Thyroid gland (tissue), 4 donors: Measurements from ENCODE around the gene TUBGCP3. TPM values are rescaled to one million over a fixed set of nuclear protein-coding genes. Genes with fewer than 3 reads are reported as not detected.
"Not testable (repeated sequence)": the region's sequence is repeated elsewhere in the genome, so short reads cannot be mapped to it uniquely, and the experiment has no call there.

Source experiments
- DNase-seq, 2 donors: peaks; one replicate each; pipeline ENCODE4 v3.0.0-alpha.2; 2019
- H3K27ac ChIP-seq, 3 donors: fragments of 200-600 bp; sonication (generic); 1 replicate in 2 of 3; 2 replicates in 1 of 3; pipeline ENCODE4 v1.5.1; 2016 to 2019; ENCODE audit warnings: mild to moderate bottlenecking in 1 of 3, moderate library complexity in 1 of 3
- H3K27me3 ChIP-seq: fragments of 200-600 bp; sonication (generic); one replicate; pipeline ENCODE4 v1.5.1; 2019
- H3K36me3 ChIP-seq, 2 donors: fragments of 200-600 bp; sonication (generic); one replicate each; pipeline ENCODE4 v1.5.1; 2016 to 2019
- H3K4me1 ChIP-seq, 2 donors: fragments of 200-600 bp; sonication (generic); one replicate each; pipeline ENCODE4 v1.5.1; 2017 to 2019
- H3K4me3 ChIP-seq, 3 donors: fragments of 200-600 bp; sonication (generic); replicated peaks in 1 of 3; 1 replicate in 2 of 3; 2 replicates in 1 of 3; pipeline ENCODE4 v1.5.1; 2016; ENCODE audit warnings: mild to moderate bottlenecking in 1 of 3
- H3K9me3 ChIP-seq: fragments of 200-600 bp; sonication (generic); one replicate; pipeline ENCODE4 v1.5.1; 2017
- POLR2A ChIP-seq, 2 donors: fragments of 450-650 bp; IDR thresholded peaks; one replicate each; pipeline ENCODE4 v1.6.1; 2017; ENCODE audit warnings: antibody characterized with exemption in 2 of 2, mild to moderate bottlenecking in 2 of 2, moderate library complexity in 1 of 2
- WGBS, 2 donors: methylation state at CpG; one replicate each; pipeline ENCODE4 v1.1.5; 2017; 5-methylcytosine and 5-hydroxymethylcytosine counted together
- intact Hi-C: fragments of 100-400 bp; cut with DNase I; formaldehyde crosslinking; loops from one replicate; pipeline ENCODE4 v1.15.1; 2023
- total RNA-seq, 4 donors: library from RNA; depleted of rRNA; stranded (reverse); fragments of >200 nt; gene quantifications; one replicate each; pipeline ENCODE4 v1.2.3, GENCODE V29; 2016
- TF ChIP-seq, protein P1 (sequence below), 6 experiments: fragments of 200-600 bp in 3 of 6; fragments of 450-650 bp in 3 of 6; sonication (generic) in 3 of 6; IDR thresholded peaks; one replicate each; pipeline ENCODE4 v1.5.1; 2016 to 2019; ENCODE audit warnings: antibody characterized with exemption in 6 of 6, mild to moderate bottlenecking in 2 of 6, inconsistent platforms in 1 of 6, moderate library complexity in 1 of 6

Gene TUBGCP3
- total RNA-seq, 4 donors from 2014 or later: 27.4 to 49.1 (median 36.0) TPM

DNA sequence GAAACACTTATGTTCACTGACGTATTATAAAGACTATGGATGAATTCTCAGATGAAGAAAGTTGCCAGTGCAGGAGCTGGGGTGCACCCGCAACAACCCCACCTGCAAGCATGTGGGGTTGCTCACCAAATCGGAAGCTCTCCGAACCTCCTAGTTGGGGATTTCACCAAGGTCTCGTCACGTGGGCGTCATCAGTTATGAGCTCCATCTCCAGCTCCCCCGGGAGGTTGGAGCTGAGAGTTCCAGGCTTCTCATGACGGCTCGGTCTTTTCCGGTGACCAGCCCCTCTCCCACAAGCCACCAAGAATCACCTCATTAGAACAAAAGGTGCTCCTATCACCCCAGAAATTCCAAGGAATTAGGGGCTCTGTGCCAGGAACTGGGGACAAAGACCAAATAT lies 46.1 kb upstream of the TUBGCP3 start:
- 83 to 95% methylated on average over 9 to 11 of the region's 11 CpGs for WGBS, 2 donors
- no peaks in the 10 kb centered on the region for H3K27me3 ChIP-seq
- TF ChIP-seq, protein P1, sequence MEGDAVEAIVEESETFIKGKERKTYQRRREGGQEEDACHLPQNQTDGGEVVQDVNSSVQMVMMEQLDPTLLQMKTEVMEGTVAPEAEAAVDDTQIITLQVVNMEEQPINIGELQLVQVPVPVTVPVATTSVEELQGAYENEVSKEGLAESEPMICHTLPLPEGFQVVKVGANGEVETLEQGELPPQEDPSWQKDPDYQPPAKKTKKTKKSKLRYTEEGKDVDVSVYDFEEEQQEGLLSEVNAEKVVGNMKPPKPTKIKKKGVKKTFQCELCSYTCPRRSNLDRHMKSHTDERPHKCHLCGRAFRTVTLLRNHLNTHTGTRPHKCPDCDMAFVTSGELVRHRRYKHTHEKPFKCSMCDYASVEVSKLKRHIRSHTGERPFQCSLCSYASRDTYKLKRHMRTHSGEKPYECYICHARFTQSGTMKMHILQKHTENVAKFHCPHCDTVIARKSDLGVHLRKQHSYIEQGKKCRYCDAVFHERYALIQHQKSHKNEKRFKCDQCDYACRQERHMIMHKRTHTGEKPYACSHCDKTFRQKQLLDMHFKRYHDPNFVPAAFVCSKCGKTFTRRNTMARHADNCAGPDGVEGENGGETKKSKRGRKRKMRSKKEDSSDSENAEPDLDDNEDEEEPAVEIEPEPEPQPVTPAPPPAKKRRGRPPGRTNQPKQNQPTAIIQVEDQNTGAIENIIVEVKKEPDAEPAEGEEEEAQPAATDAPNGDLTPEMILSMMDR (IDR thresholded peaks at IDR 0.05): no peak
- TF ChIP-seq POLR2A (IDR thresholded peaks at IDR 0.05): no peak
- no peaks in the 10 kb centered on the region for H3K4me1 ChIP-seq
- no peaks in the 10 kb centered on the region for H3K36me3 ChIP-seq
- H3K4me3 ChIP-seq: no peak overlapping the region
- no peaks in the 10 kb centered on the region for H3K9me3 ChIP-seq
- intact Hi-C loops: no loop called here
- DNase-seq: no peak
- no peak overlapping the region for H3K27ac ChIP-seq

DNA sequence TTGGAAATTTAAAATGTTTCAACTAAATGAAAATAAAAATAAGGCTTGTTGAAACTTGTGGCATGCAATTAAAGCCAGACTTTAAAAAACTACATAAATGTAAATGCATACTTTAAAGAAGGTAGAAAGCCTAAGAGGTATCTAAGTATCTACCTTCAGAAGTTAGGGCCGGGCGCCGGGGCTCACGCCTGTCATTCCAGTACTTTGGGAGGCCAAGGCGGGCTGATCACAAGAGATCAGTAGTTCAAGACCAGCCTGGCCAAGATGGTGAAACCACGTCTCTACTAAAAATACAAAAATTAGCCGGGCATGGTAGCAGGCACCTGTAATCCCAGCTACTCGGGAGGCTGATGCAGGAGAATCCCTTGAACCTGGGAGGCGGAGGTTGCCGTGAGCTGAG lies 42.3 kb upstream of the TUBGCP3 start:
- DNase-seq, H3K9me3 ChIP-seq, H3K4me3 ChIP-seq, H3K27ac ChIP-seq, H3K36me3 ChIP-seq, H3K27me3 ChIP-seq, H3K4me1 ChIP-seq, intact Hi-C loops: not testable (repeated sequence)
- 92 to 93% methylated on average over 10 of the region's 10 CpGs for WGBS, 2 donors

DNA sequence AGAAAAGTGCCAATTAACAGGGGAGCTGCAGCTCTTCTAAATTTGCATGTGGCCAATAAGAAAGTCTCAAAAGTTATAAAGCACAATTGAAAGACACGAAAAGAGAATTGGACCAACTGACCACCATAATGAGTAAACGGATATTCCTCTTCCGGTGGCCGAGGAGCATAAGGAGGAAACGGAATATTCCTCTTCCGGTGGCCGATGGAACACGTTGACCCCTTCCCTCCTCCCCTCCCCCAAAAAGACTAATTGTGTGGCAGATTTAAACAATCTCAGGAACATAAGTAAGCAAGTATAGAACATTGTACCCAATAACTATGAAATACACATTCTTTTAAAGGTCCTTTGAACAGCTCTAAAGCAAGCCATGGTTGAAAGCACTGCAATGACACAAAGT lies 41.2 kb upstream of the TUBGCP3 start:
- WGBS, 2 donors: 72 to 76% methylated on average over 8 of the region's 8 CpGs
- H3K4me3 ChIP-seq: no peak overlapping the region
- intact Hi-C loops: no loop called here
- no peaks in the 10 kb centered on the region for H3K9me3 ChIP-seq
- H3K27ac ChIP-seq: no peak overlapping the region
- no peak for DNase-seq
- TF ChIP-seq POLR2A (IDR thresholded peaks at IDR 0.05): no peak
- TF ChIP-seq, protein P1 (IDR thresholded peaks at IDR 0.05): no peak
- H3K36me3 ChIP-seq: no peaks in the 10 kb centered on the region
- H3K4me1 ChIP-seq: no peaks in the 10 kb centered on the region
- no peaks in the 10 kb centered on the region for H3K27me3 ChIP-seq

DNA sequence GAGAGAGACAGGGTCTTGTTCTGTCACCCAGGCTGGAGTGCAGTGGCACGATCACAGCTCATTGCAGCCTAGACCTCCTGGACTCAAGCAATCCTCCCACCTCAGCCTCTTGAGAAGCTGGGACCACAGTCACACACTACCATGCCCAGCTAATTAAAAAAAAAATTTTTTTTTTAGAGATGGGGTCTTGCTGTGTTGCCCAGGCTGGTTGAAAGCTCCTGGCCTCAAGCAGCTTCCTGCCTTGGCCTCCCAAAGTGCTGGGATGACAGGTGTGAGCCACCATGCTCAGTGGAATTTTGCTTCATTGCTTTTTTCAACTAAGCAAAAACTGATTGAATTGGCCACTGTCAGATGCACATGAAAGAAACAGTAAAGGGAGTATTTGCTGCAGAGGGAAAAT lies 39.7 kb upstream of the TUBGCP3 start:
- H3K27me3 ChIP-seq, H3K27ac ChIP-seq, H3K4me1 ChIP-seq, intact Hi-C loops, DNase-seq, H3K4me3 ChIP-seq, H3K9me3 ChIP-seq, H3K36me3 ChIP-seq: not testable (repeated sequence)
- WGBS, 2 donors: 93 to 100% methylated on average over 1 of the region's 1 CpG

DNA sequence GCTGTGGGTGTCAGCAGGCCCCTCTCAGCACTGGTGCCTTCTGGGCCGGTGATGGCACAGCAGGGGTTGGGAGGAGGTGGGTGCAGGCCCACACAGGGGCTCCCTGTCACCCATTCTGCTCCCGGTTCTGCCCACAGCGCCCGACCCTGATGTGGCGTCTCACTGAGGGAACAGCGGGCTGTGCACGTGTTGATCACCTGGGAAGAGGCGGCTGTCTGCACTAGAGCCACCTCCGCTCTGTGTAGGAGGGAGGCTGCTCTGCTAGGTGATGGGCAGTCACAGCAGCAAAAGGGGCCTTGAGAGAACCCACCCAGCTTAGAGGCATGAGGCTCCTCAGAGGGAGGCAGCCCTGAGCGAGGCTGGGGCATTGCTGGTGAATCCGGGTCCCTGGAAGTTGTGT lies 39.2 kb upstream of the TUBGCP3 start:
- Histone ChIP-seq H3K4me1 (no peaks in the 10 kb centered on the region), H3K4me3 (no peak overlapping the region), H3K27ac (no peak overlapping the region), H3K27me3 (no peaks in the 10 kb centered on the region), H3K9me3 (no peaks in the 10 kb centered on the region), H3K36me3 (no peaks in the 10 kb centered on the region)
- intact Hi-C loops: no loop called here
- WGBS, 2 donors: 94 to 100% methylated on average over 3 to 8 of the region's 11 CpGs
- TF ChIP-seq, protein P1 (IDR thresholded peaks at IDR 0.05): no peak
- TF ChIP-seq POLR2A (IDR thresholded peaks at IDR 0.05): no peak
- DNase-seq: no peak

DNA sequence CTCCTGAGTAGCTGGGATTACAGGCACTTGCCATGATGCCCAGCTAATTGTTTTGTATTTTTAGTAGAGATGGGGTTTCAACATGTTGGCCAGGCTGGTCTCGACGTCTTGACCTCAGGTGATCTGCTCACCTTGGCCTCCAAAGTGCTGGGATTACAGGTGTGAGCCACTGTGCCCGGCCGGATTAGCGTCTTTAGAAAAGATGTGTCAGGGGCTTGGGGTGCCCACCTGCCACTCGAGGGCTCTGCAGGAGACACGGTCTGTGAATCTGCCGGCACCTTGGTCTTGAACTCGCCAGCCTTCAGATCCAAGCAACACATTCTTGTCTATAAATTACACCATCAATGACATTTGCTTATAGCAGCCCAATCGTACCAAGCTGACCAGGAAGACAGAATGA lies 38.8 kb upstream of the TUBGCP3 start:
- intact Hi-C loops: no loop called here
- Histone ChIP-seq H3K36me3 (no peaks in the 10 kb centered on the region), H3K9me3 (no peaks in the 10 kb centered on the region), H3K4me1 (no peaks in the 10 kb centered on the region), H3K27ac (no peak overlapping the region), H3K27me3 (no peaks in the 10 kb centered on the region), H3K4me3 (no peak overlapping the region)
- no peak for DNase-seq
- WGBS, 2 donors: 90 to 92% methylated on average over 9 to 10 of the region's 10 CpGs
- TF ChIP-seq POLR2A (IDR thresholded peaks at IDR 0.05): no peak
- TF ChIP-seq, protein P1 (IDR thresholded peaks at IDR 0.05): no peak
